Central memory CD8-positive, alpha-beta T cell (primary cell): ENCODE results near the gene CTSK.
"Not testable (repeated sequence)": the region's sequence is repeated elsewhere in the genome, so short reads cannot be mapped to it uniquely, and the experiment has no call there.

ENCODE experiments used
- ATAC-seq: fragments of 150-1000 bp; cut with Tn5 transposase; replicated peaks from 2 replicates; pipeline ENCODE4 v1.10.0; 2022; ENCODE audit warnings: mild to moderate bottlenecking, moderate FRiP score, moderate number of reproducible peaks; ENCODE audit not compliant: poor library complexity, severe bottlenecking; ENCODE audit errors: extremely low read depth
- DNase-seq, 2 donors: peaks; one replicate each; pipeline ENCODE4 v3.0.0; 2021; ENCODE audit warnings: low spot score in 2 of 2
- H3K27ac Mint-ChIP-seq: one replicate; pipeline ENCODE4 v1.8.0; 2022; ENCODE audit warnings: low read depth, mild to moderate bottlenecking, moderate library complexity, mixed read lengths
- H3K27me3 Mint-ChIP-seq: one replicate; pipeline ENCODE4 v1.8.0; 2022; ENCODE audit warnings: mixed read lengths
- H3K36me3 Mint-ChIP-seq: one replicate; pipeline ENCODE4 v1.8.0; 2022; ENCODE audit warnings: mild to moderate bottlenecking, moderate library complexity, mixed read lengths; ENCODE audit not compliant: insufficient read depth
- H3K4me1 Mint-ChIP-seq: one replicate; pipeline ENCODE4 v1.8.0; 2022; ENCODE audit warnings: mixed read lengths
- H3K4me3 Mint-ChIP-seq: one replicate; pipeline ENCODE4 v1.8.0; 2022; ENCODE audit warnings: mild to moderate bottlenecking, moderate library complexity, mixed read lengths
- H3K9me3 Mint-ChIP-seq: one replicate; pipeline ENCODE4 v1.8.0; 2022; ENCODE audit warnings: mixed read lengths

CTSK gene

DNA sequence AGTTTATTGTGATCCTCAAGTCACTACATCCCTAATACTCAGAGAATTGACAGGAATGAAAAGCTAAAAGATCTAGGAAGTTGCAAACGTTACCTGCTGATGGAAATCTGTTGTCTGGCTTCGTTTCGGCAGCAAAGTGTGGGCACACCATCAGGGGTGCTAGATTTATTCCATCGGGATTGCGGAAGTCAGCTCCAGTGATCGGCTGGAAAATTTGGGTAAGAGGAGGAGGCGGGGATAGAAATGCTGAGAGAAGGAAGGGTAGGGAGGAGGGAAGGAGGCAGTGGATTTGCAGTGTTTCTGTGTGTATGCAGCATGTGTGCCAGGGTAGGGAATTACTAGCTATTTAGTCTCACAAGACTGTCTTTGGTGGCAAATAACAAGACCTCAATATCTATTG lies at the start of gene CTSK:
Gene CTSK (minus strand): TSS at position 140 of the 400 bp plus-strand sequence. CDS start 1,455 bp downstream, outside the sequence.
- no peaks in the 10 kb centered on the region for H3K4me1 Mint-ChIP-seq
- no peak within 1 kb of the TSS for H3K27ac Mint-ChIP-seq
- no peak within 1 kb of the TSS for H3K4me3 Mint-ChIP-seq
- H3K27me3 Mint-ChIP-seq, result no peaks in the 10 kb centered on the region
- DNase-seq (no peak), ATAC-seq (no peak)
- no peaks in the 10 kb centered on the region for H3K36me3 Mint-ChIP-seq
- no peaks in the 10 kb centered on the region for H3K9me3 Mint-ChIP-seq

DNA sequence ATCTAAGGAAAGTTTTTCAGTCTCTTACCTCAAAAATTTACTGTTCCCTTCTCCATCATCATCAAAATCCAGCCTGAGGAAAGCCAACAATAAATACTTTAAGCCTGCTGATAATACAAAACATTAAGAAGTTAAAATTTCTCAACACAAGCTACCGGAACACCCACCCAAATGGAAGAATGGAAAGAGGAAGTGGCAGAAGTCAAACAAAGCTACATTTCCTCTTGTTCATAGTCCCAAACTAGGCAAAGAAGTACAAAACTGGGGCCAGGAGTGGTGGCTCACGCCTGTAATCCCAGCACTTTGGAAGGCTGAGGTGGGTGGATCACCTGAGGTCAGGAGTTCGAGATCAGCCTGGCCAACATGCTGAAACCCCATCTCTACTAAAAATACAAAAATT lies 44.7 kb upstream of the CTSK start:
- not testable (repeated sequence) for ATAC-seq, H3K4me1 Mint-ChIP-seq, DNase-seq, H3K27me3 Mint-ChIP-seq, H3K4me3 Mint-ChIP-seq, H3K9me3 Mint-ChIP-seq, H3K27ac Mint-ChIP-seq
- H3K36me3 Mint-ChIP-seq, result peaks cover 19% of the 10 kb centered on the region

DNA sequence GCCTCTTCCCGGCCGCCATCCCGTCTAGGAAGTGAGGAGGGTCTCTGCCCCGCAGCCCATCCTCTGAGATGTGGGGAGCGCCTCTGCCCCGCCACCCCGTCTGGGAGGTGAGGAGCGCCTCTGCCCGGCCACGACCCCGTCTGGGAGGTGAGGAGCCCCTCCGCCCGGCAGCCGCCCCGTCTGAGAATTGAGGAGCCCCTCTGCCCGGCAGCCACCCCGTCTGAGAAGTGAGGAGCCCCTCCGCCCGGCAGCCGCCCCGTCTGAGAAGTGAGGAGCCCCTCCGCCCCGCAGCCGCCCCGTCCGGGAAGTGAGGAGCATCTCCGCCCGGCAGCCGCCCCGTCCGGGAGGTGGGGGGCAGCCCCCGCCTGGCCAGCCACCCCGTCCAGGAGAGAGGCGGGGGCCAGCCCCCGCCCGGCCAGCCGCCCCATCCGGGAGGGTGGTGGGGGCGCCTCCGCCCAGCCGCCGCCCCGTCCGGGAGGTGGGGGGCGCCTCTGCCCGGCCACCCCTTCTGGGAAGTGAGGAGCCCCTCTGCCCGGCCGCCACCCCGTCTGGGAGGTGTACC lies 42.8 kb upstream of the CTSK start:
- not testable (repeated sequence) for H3K4me3 Mint-ChIP-seq, H3K4me1 Mint-ChIP-seq, ATAC-seq, H3K9me3 Mint-ChIP-seq, H3K27me3 Mint-ChIP-seq, H3K27ac Mint-ChIP-seq, DNase-seq
- H3K36me3 Mint-ChIP-seq, result peaks cover 16% of the 10 kb centered on the region

GRCh38 chr1:150846473-150847146 lies 38.5 kb upstream of the CTSK start:
- DNase-seq (no peak), ATAC-seq (no peak)
- H3K4me3 Mint-ChIP-seq, result no peak overlapping the region
- no peak overlapping the region for H3K27ac Mint-ChIP-seq
- H3K36me3 Mint-ChIP-seq, result peaks cover 4% of the 10 kb centered on the region
- H3K27me3 Mint-ChIP-seq, result no peaks in the 10 kb centered on the region
- no peaks in the 10 kb centered on the region for H3K9me3 Mint-ChIP-seq
- H3K4me1 Mint-ChIP-seq, result no peaks in the 10 kb centered on the region

- Mint-ChIP-seq H3K9me3 (no peaks in the 10 kb centered on the region), H3K36me3 (peaks cover 16% of the 10 kb centered on the region), H3K27ac (no peak overlapping the region), H3K27me3 (no peaks in the 10 kb centered on the region), H3K4me3 (no peak overlapping the region), H3K4me1 (no peaks in the 10 kb centered on the region)
- ATAC-seq (no peak), DNase-seq (no peak)
Observed at GRCh38 chr1:150843474-150843873, 35.4 kb upstream of the CTSK start.

DNA sequence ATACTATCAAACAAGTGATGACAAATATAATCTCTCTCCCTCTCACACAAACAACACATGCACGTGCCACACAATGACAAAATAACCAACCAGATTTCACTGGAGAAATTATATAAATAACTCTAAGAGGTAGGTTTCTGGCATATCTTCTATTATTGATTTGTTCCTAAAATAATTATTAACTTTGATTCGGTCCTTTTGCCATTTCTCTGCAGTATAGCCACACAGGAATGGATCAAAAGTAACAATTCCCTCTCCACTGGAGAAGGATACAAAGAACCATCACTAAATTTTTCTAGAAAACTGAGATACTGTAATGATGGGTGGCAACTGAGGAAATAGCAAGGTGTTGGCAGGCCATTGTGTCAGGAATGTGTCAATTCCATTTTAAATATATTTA lies 34.9 kb upstream of the CTSK start:
- Mint-ChIP-seq H3K9me3 (no peaks in the 10 kb centered on the region), H3K27ac (no peak overlapping the region), H3K4me1 (no peaks in the 10 kb centered on the region), H3K4me3 (no peak overlapping the region), H3K36me3 (peaks cover 17% of the 10 kb centered on the region), H3K27me3 (no peaks in the 10 kb centered on the region)
- ATAC-seq, result no peak
- no peak for DNase-seq

DNA sequence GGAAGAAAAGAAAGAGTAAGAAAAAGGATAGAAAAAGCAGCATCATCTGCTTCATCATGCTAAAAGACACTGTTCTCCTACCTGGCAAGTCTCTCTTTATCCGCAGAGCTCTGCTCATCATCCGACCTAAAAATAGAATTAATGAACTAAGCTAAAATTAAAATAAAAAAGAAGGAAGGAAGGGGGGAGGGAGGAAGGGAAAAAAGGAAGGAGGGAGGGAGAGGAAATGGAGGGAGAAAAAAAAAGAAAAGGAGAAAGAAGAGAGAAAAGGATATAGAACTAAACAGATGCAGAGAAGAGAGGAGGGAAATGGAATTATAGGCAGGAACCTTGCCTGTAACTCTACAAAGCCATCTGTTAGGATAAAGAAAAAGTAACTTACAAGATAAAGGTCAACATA lies 34.3 kb upstream of the CTSK start:
- H3K27ac Mint-ChIP-seq, result no peak overlapping the region
- DNase-seq (no peak), ATAC-seq (no peak)
- no peaks in the 10 kb centered on the region for H3K9me3 Mint-ChIP-seq
- H3K4me1 Mint-ChIP-seq, result no peaks in the 10 kb centered on the region
- H3K27me3 Mint-ChIP-seq, result no peaks in the 10 kb centered on the region
- H3K4me3 Mint-ChIP-seq, result no peak overlapping the region
- peaks cover 21% of the 10 kb centered on the region for H3K36me3 Mint-ChIP-seq

DNA sequence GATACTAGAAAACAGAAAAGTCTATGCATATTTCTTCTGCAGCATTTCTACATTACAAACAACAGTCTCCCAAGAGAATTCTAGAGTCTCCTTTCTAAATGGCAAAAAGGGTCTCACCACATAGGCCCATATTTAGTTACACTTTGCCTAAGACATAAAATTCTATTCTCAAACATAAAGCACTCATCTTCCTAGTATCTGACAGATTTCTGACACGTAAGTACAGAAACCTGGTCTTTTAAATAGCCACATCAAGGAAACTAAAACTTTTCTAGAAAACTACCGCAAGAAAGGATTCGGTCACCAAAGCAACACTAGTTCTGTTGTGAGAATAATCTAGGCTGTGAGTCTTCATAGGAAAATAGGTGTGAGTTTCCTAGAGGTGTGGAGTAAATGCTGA lies 33.6 kb upstream of the CTSK start:
- DNase-seq (no peak), ATAC-seq (no peak)
- no peaks in the 10 kb centered on the region for H3K9me3 Mint-ChIP-seq
- H3K27me3 Mint-ChIP-seq, result no peaks in the 10 kb centered on the region
- no peak overlapping the region for H3K4me3 Mint-ChIP-seq
- no peaks in the 10 kb centered on the region for H3K4me1 Mint-ChIP-seq
- peaks cover 24% of the 10 kb centered on the region for H3K36me3 Mint-ChIP-seq
- no peak overlapping the region for H3K27ac Mint-ChIP-seq

- H3K36me3 Mint-ChIP-seq, result peaks cover 28% of the 10 kb centered on the region
- not testable (repeated sequence) for DNase-seq, H3K9me3 Mint-ChIP-seq, H3K27ac Mint-ChIP-seq, ATAC-seq, H3K27me3 Mint-ChIP-seq, H3K4me1 Mint-ChIP-seq, H3K4me3 Mint-ChIP-seq
Observed at GRCh38 chr1:150840850-150841249, 32.8 kb upstream of the CTSK start.

DNA sequence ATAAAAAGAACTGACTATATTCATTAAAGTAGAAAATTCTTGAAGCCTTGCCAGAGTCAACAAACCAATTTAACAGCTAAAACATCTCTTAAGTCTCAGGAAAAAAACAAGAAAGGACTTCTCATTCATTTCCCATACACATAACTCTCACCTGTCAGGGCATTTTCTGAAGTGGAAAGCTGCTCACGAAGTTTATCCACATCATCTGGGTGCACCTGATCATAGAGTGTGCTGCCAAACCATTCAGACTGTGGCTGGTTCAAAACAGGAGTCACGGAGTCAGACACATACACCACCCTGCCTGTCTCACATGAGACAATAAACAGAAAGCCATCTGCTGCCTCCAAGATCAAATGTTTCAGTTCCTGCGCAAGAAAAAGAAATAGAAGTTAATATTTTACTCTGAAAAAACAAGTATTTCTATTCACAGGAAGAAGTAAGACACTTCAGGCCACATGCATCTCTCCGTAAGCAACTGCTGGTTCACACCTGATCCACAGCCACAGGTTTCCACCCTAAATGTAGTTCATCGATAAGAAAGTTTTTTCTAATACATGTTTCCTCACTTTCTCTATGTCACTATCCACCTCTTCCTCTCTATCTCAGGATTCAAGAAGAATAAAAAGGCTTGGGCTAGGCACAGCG lies 28.2 kb upstream of the CTSK start:
- Mint-ChIP-seq H3K27ac (no peak overlapping the region), H3K4me3 (no peak overlapping the region), H3K9me3 (no peaks in the 10 kb centered on the region), H3K36me3 (peaks cover 60% of the 10 kb centered on the region), H3K4me1 (no peaks in the 10 kb centered on the region), H3K27me3 (no peaks in the 10 kb centered on the region)
- ATAC-seq (no peak), DNase-seq (no peak)

- H3K4me1 Mint-ChIP-seq, H3K4me3 Mint-ChIP-seq, H3K27ac Mint-ChIP-seq, DNase-seq, H3K27me3 Mint-ChIP-seq, ATAC-seq, H3K9me3 Mint-ChIP-seq: not testable (repeated sequence)
- peaks cover 61% of the 10 kb centered on the region for H3K36me3 Mint-ChIP-seq
Observed at GRCh38 chr1:150833961-150834360, 25.9 kb upstream of the CTSK start.

- no peaks in the 10 kb centered on the region for H3K4me1 Mint-ChIP-seq
- ATAC-seq, result no peak
- no peaks in the 10 kb centered on the region for H3K9me3 Mint-ChIP-seq
- H3K36me3 Mint-ChIP-seq, result peaks cover 61% of the 10 kb centered on the region
- H3K27ac Mint-ChIP-seq, result no peak overlapping the region
- no peak overlapping the region for H3K4me3 Mint-ChIP-seq
- no peak for DNase-seq
- H3K27me3 Mint-ChIP-seq, result no peaks in the 10 kb centered on the region
Observed at GRCh38 chr1:150832597-150832996, 24.5 kb upstream of the CTSK start.

- H3K27me3 Mint-ChIP-seq, result no peaks in the 10 kb centered on the region
- ATAC-seq, result no peak
- H3K27ac Mint-ChIP-seq, result no peak overlapping the region
Observed at GRCh38 chr1:150829751-150830150, 21.7 kb upstream of the CTSK start.

More at GRCh38 chr1:150829751-150830150, 21.7 kb upstream of the CTSK start:
- Mint-ChIP-seq H3K4me3 (no peak overlapping the region), H3K36me3 (peaks cover 62% of the 10 kb centered on the region), H3K4me1 (no peaks in the 10 kb centered on the region), H3K9me3 (no peaks in the 10 kb centered on the region)
- DNase-seq, result no peak
